ENCODE data around the gene SPATA2.

- TF ChIP-seq POLR2A (IDR thresholded peaks at IDR 0.05; ENCODE audit: low read length) (no peak), GATA1 (IDR thresholded peaks at IDR 0.05; ENCODE audit: low read depth, low read length) (no peak)
Measured at GRCh38 chr20:49915118-49915379, 280 bp downstream of the SPATA2 start.
